Measurements from ENCODE around the gene DUSP28. TPM values are rescaled to one million over a fixed set of nuclear protein-coding genes. Genes with fewer than 3 reads are reported as not detected.
A peak's percentile ranks its signal among the peaks of the same experiment; 100 is the strongest.

Gene DUSP28
- total and polyA plus RNA-seq, 7 donors: 6.6 to 18.1 (median 12.6) TPM

DNA sequence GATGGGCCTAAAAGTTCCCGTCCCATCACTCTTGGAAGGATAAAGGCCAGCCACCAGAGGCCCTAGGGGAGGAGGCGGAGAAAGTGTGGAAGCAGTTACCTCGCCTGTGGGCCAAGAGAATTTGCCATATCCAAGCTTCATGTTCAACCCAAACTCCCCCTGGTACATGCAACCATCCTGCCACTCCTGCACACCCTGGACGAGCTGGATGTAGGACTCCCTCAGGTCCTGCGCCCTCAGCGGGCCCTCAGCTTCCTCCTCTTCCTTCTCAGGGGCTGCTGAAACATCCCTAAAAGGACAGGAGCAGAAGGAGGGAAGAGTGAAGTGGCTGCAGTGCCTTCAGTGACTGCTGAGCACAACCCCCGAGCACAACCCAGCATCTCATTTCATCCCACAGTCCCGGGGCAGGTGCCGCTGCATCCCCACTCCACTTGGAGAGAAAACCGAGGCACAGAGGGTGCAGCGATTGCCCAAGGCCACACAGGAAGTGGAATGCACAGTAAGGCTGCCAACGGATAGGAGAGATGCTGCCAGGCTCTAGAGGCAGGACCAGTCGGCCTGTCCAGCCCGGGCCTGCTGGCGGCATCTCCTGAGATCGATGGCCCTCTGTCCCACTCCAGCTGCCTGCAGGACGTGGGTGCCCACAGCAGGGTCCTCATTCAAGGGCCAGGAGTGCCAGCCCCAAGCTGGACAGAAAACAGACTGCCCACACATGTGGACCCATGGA is 5.2 kb upstream of the DUSP28 start:
- Histone ChIP-seq H3K9me3 (no peaks in the 10 kb centered on the region), H3K27me3 (ENCODE audit: insufficient read depth in 3 of 3, low read length in 2 of 3) (no peaks in the 10 kb centered on the region), H3K4me3 (no peak overlapping the region), H3K4me1 (peaks cover 27% of the 10 kb centered on the region), H3K27ac (no peak overlapping the region), H3K36me3 (ENCODE audit: insufficient read depth in 1 of 2, low read depth in 1 of 2) (peaks cover 0 to 19% of the 10 kb centered on the region in 2 donors)
- TF ChIP-seq, protein P1, sequence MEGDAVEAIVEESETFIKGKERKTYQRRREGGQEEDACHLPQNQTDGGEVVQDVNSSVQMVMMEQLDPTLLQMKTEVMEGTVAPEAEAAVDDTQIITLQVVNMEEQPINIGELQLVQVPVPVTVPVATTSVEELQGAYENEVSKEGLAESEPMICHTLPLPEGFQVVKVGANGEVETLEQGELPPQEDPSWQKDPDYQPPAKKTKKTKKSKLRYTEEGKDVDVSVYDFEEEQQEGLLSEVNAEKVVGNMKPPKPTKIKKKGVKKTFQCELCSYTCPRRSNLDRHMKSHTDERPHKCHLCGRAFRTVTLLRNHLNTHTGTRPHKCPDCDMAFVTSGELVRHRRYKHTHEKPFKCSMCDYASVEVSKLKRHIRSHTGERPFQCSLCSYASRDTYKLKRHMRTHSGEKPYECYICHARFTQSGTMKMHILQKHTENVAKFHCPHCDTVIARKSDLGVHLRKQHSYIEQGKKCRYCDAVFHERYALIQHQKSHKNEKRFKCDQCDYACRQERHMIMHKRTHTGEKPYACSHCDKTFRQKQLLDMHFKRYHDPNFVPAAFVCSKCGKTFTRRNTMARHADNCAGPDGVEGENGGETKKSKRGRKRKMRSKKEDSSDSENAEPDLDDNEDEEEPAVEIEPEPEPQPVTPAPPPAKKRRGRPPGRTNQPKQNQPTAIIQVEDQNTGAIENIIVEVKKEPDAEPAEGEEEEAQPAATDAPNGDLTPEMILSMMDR (IDR thresholded peaks at IDR 0.05): no peak
- ATAC-seq: no peak
- 76 to 89% (median 86%) methylated on average over 16 to 17 of the region's 17 CpGs for WGBS, 3 donors
- intact Hi-C loops (cut with DNase I): no loop called here
- no peak for DNase-seq

DNA sequence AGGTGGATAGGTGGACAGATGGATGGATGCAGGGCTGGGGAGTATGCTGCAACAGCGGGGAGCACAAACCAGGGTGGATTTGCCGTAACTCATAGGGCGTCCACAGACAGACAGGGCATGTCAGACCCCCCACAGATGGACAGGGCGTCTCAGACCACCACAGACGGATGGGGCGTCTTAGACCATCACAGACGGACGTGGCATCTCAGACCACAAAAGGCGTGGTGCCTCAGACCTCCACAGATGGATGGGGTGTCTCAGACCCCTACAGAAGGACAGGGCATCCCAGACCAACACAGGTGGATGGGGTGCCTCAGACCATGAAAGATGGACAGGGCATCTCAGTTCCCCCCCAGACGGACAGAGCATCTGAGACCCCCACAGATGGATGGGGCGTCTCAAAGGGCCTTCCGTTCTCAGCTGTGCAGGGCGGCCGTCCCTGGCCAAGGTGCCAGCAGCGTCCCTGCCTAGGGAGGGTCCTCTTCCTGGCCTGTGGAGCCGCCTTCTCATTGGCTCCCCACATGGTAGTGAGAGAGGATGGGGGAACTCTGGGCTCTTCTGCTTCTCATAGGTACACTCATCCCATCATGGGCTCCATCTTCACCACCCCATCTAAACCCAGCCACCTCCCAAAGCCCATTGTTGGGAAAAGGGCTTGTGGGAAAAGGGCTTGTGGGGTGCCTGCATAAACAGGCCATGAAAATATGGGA is 4.5 kb upstream of the DUSP28 start:
- no peak for ATAC-seq
- Histone ChIP-seq H3K4me3 (no peak overlapping the region), H3K27me3 (ENCODE audit: insufficient read depth in 3 of 3, low read length in 2 of 3) (no peaks in the 10 kb centered on the region), H3K4me1 (peaks cover 27% of the 10 kb centered on the region), H3K36me3 (ENCODE audit: insufficient read depth in 1 of 2, low read depth in 1 of 2) (peaks cover 0 to 19% of the 10 kb centered on the region in 2 donors), H3K27ac (no peak overlapping the region), H3K9me3 (no peaks in the 10 kb centered on the region)
- intact Hi-C loops (cut with DNase I): no loop called here
- WGBS, 3 donors: 93 to 97% (median 95%) methylated on average over 15 to 16 of the region's 16 CpGs
- DNase-seq: no peak
- TF ChIP-seq, protein P1 (IDR thresholded peaks at IDR 0.05): no peak

DNA sequence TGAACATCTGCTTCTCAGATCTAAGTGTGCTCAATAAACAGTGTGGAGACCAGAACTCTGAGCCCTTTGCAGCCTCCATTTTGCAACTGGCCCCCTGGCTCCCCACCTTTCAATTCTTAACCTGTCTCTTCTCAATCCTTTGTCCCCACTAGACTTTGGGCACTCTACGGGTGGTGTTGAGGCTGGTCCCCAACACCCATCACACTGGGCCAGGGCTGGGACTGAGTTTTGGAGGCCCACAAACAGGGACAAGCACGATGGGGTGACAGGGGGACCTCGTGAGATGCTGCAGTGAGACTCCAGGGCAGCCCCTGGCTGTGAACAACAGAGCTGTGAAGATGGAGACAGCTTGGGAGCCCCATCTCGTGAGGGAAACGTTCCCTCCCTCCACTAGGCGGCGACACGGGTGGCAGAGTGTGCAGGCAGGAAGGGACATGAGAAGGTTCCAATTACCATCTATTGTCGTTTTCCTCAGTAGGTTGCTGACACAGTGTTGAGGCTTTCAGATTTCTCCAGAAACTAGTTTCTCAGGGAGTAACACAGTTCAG is 3.5 kb upstream of the DUSP28 start:
- TF ChIP-seq, protein P1 (IDR thresholded peaks at IDR 0.05): no peak
- Histone ChIP-seq H3K4me3 (peak overlapping the region; percentile 64), H3K36me3 (ENCODE audit: insufficient read depth in 1 of 2, low read depth in 1 of 2) (peaks cover 0 to 12% of the 10 kb centered on the region in 2 donors), H3K27me3 (ENCODE audit: insufficient read depth in 3 of 3, low read length in 2 of 3) (no peaks in the 10 kb centered on the region), H3K27ac (no peak overlapping the region), H3K4me1 (peaks cover 32% of the 10 kb centered on the region), H3K9me3 (no peaks in the 10 kb centered on the region)
- WGBS, 3 donors: 63 to 72% (median 72%) methylated on average over 9 of the region's 9 CpGs
- ATAC-seq (no peak), DNase-seq (peak; percentile 40 to 59)
- intact Hi-C loops (cut with DNase I): no loop called here

DNA sequence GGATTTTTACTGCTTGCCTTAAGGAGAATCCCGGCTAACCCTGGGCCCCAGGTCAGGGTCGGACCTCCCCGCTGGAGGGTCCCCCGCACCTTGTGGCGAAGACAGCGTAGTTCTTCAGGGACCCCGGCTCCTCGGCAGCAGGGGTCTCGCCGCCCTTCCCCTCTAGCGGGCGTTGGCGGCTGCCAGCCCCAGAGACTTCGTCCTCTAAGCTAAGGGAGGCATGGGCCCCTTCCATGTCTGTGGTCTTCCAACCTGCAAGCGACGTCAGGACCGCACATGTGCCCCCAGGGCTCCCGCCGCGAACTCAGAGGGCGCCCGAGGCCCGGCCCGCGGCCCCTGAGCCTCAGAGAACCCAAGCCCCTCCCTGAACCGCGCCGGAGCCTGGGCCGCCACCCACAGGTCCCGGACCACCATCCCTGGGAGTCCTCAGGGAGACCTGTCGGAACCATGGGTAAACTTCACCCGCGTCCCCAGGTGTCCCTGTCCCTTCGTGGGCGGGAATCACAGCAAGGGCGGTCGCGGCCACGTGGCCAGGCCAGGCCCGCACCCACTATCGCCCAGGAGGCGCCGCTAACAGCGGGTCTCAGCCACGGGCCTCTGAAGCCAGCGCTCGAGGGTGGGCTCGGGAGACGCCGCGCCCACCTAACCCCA is 2.9 kb upstream of the DUSP28 start:
- no peak for ATAC-seq
- H3K4me3 ChIP-seq: peak overlapping the region; percentile 64
- peak; percentile 16 to 57 for DNase-seq
- 26 to 34% (median 30%) methylated on average over 47 to 51 of the region's 51 CpGs for WGBS, 3 donors
- no peak overlapping the region for H3K27ac ChIP-seq
- intact Hi-C loops (cut with DNase I): no loop called here
- H3K4me1 ChIP-seq: peaks cover 38% of the 10 kb centered on the region
- peaks cover 0 to 17% of the 10 kb centered on the region in 2 donors for H3K36me3 ChIP-seq (ENCODE audit: insufficient read depth in 1 of 2, low read depth in 1 of 2)
- TF ChIP-seq, protein P1 (IDR thresholded peaks at IDR 0.05): no peak
- H3K27me3 ChIP-seq (ENCODE audit: insufficient read depth in 3 of 3, low read length in 2 of 3): no peaks in the 10 kb centered on the region
- H3K9me3 ChIP-seq: no peaks in the 10 kb centered on the region

All from psoas muscle (tissue), 8 donors.